Cardiac muscle cell (in vitro differentiated cells and primary cell): ENCODE results near the gene HRH3. TPM values are rescaled to one million over a fixed set of nuclear protein-coding genes. Genes with fewer than 3 reads are reported as not detected.

ENCODE experiments used
- DNase-seq, 2 donors: peaks; one replicate each; pipeline versions ENCODE4 v3.0.0 to v3.0.0-alpha.2; 2010 to 2017; ENCODE audit warnings: low read depth in 1 of 2, low spot score in 1 of 2
- H3K27ac ChIP-seq: fragments of 200-600 bp; sonication (generic); 2 replicates; pipeline ENCODE4 v1.5.1; 2016
- H3K27me3 ChIP-seq: fragments of 200-600 bp; sonication (generic); 2 replicates; pipeline ENCODE4 v1.6.0; 2016; ENCODE audit warnings: control low read depth
- H3K36me3 ChIP-seq: fragments of 200-600 bp; sonication (generic); 2 replicates; pipeline ENCODE4 v1.5.1; 2016; ENCODE audit warnings: control low read depth
- H3K4me1 ChIP-seq: fragments of 200-600 bp; sonication (generic); 2 replicates; pipeline ENCODE4 v1.8.1; 2017; ENCODE audit warnings: low read depth, mild to moderate bottlenecking, mixed run types
- H3K4me3 ChIP-seq: fragments of 200-600 bp; sonication (generic); 2 replicates; pipeline ENCODE4 v1.5.1; 2016; ENCODE audit warnings: mild to moderate bottlenecking
- H3K9me3 ChIP-seq: fragments of 200-600 bp; sonication (generic); 2 replicates; pipeline ENCODE4 v1.5.1; 2017; ENCODE audit warnings: low read depth, mild to moderate bottlenecking, control low read depth
- CTCF ChIP-seq: IDR thresholded peaks from 2 replicates; pipeline ENCODE4 v1.5.1; 2012; ENCODE audit warnings: low read depth, mild to moderate bottlenecking, low read length
- polyA plus RNA-seq: library from polyadenylated mRNA; unstranded; fragments of >200 nt; fragmentation: Nextera tagmentation; extraction: Ambion mirVana; gene quantifications from 2 replicates; pipeline ENCODE4 v1.2.1, GENCODE V29; 2016
- total RNA-seq: library from RNA; depleted of rRNA; stranded (reverse); fragments of >200 nt; gene quantifications from 2 replicates; pipeline ENCODE4 v1.2.3, GENCODE V29; 2016

Gene HRH3
- total and polyA plus RNA-seq, 2 experiments from 2014 or later = not detected

GRCh38 chr20:62225820-62226635, 6.0 kb upstream of the HRH3 start:
- no peaks in the 10 kb centered on the region for H3K36me3 ChIP-seq
- peaks cover 53% of the 10 kb centered on the region for H3K27me3 ChIP-seq
- TF ChIP-seq CTCF = no peak
- no peaks in the 10 kb centered on the region for H3K9me3 ChIP-seq
- DNase-seq = no peak
- H3K27ac ChIP-seq = no peak overlapping the region
- H3K4me3 ChIP-seq = no peak overlapping the region
- no peaks in the 10 kb centered on the region for H3K4me1 ChIP-seq

- no peak overlapping the region for H3K4me3 ChIP-seq
- H3K27ac ChIP-seq = no peak overlapping the region
- no peak for TF ChIP-seq CTCF
Observed at GRCh38 chr20:62225026-62225425, 4.9 kb upstream of the HRH3 start.

GRCh38 chr20:62224113-62224855, 4.2 kb upstream of the HRH3 start:
- TF ChIP-seq CTCF = no peak
- H3K4me1 ChIP-seq = peaks cover 5% of the 10 kb centered on the region
- no peaks in the 10 kb centered on the region for H3K36me3 ChIP-seq
- H3K9me3 ChIP-seq = no peaks in the 10 kb centered on the region
- H3K27me3 ChIP-seq = peaks cover 68% of the 10 kb centered on the region
- H3K27ac ChIP-seq = no peak overlapping the region
- H3K4me3 ChIP-seq = no peak overlapping the region
- DNase-seq = no peak

More at GRCh38 chr20:62225026-62225425, 4.9 kb upstream of the HRH3 start:
- H3K4me1 ChIP-seq = peaks cover 5% of the 10 kb centered on the region
- no peaks in the 10 kb centered on the region for H3K36me3 ChIP-seq
- H3K27me3 ChIP-seq = peaks cover 61% of the 10 kb centered on the region
- H3K9me3 ChIP-seq = no peaks in the 10 kb centered on the region
- no peak for DNase-seq

- no peak for DNase-seq
- H3K27ac ChIP-seq = no peak overlapping the region
- H3K27me3 ChIP-seq = peaks cover 75% of the 10 kb centered on the region
- no peak for TF ChIP-seq CTCF
- no peak overlapping the region for H3K4me3 ChIP-seq
- H3K36me3 ChIP-seq = no peaks in the 10 kb centered on the region
- peaks cover 5% of the 10 kb centered on the region for H3K4me1 ChIP-seq
- no peaks in the 10 kb centered on the region for H3K9me3 ChIP-seq
Observed at GRCh38 chr20:62223571-62223970, 3.5 kb upstream of the HRH3 start.

- Histone ChIP-seq H3K27ac (no peak overlapping the region), H3K9me3 (no peaks in the 10 kb centered on the region), H3K27me3 (peaks cover 81% of the 10 kb centered on the region), H3K4me3 (no peak overlapping the region), H3K36me3 (no peaks in the 10 kb centered on the region), H3K4me1 (peaks cover 5% of the 10 kb centered on the region)
- no peak for TF ChIP-seq CTCF
- no peak for DNase-seq
Observed at GRCh38 chr20:62222972-62223371, 2.9 kb upstream of the HRH3 start.
